Measurements from ENCODE around the gene LMX1B. TPM values are rescaled to one million over a fixed set of nuclear protein-coding genes. Genes with fewer than 3 reads are reported as not detected.
"Not testable (repeated sequence)": the region's sequence is repeated elsewhere in the genome, so short reads cannot be mapped to it uniquely, and the experiment has no call there.

Gene LMX1B
- total RNA-seq, 1 donor from 2014 or later: not detected

- intact Hi-C loops (cut with micrococcal nuclease): loop anchor here (1.0 to 5.0 kb wide), 4 partner anchors 18 to 157 kb away; partner anchors contain the start of gene ZBTB34
Observed at GRCh38 chr9:126704892-126705766, 91.4 kb downstream of the LMX1B start.

GRCh38 chr9:126705767-126706697 lies 92.3 kb downstream of the LMX1B start:
- intact Hi-C loops (cut with micrococcal nuclease): loop anchor here (1.0 to 5.0 kb wide), 5 partner anchors 13 to 156 kb away; partner anchors contain the start of gene ZBTB34

- intact Hi-C loops (cut with micrococcal nuclease): loop anchor here (1.0 to 5.0 kb wide), 2 partner anchors 13 to 156 kb away; partner anchors contain the start of gene ZBTB34
Observed at GRCh38 chr9:126706698-126707053, 92.9 kb downstream of the LMX1B start.

- intact Hi-C loops (cut with micrococcal nuclease): loop anchor here (5.0 kb wide), 1 partner anchor 155 kb away; the partner anchor contains the start of gene ZBTB34
Observed at GRCh38 chr9:126707083-126707482, 93.4 kb downstream of the LMX1B start.

GRCh38 chr9:126707712-126708111 lies 94.0 kb downstream of the LMX1B start:
- intact Hi-C loops (cut with micrococcal nuclease): loop anchor here (5.0 kb wide), 1 partner anchor 155 kb away; the partner anchor contains the start of gene ZBTB34

GRCh38 chr9:126708178-126708577 lies 94.5 kb downstream of the LMX1B start:
- intact Hi-C loops (cut with micrococcal nuclease): loop anchor here (5.0 kb wide), 1 partner anchor 154 kb away; the partner anchor contains the start of gene ZBTB34

GRCh38 chr9:126709241-126709640 lies 95.5 kb downstream of the LMX1B start:
- intact Hi-C loops (cut with micrococcal nuclease): loop anchor here (5.0 kb wide), 1 partner anchor 153 kb away; the partner anchor contains the start of gene ZBTB34

- intact Hi-C loops (cut with micrococcal nuclease): no loop called here
Observed at GRCh38 chr9:126715382-126715781, 101.7 kb downstream of the LMX1B start.

- intact Hi-C loops (cut with micrococcal nuclease): not testable (repeated sequence)
Observed at GRCh38 chr9:126717441-126717840, 103.7 kb downstream of the LMX1B start.

- intact Hi-C loops (cut with micrococcal nuclease): loop anchor here (1.0 to 10.0 kb wide), 5 partner anchors 13 to 1477 kb away; partner anchors contain the start of genes GAPVD1, HSPA5 and PBX3
Observed at GRCh38 chr9:126719618-126720031, 105.9 kb downstream of the LMX1B start.

GRCh38 chr9:126720036-126720435 lies 106.3 kb downstream of the LMX1B start:
- intact Hi-C loops (cut with micrococcal nuclease): loop anchor here (5.0 to 10.0 kb wide), 4 partner anchors 505 to 1478 kb away; partner anchors contain the start of genes GAPVD1, HSPA5 and PBX3

- intact Hi-C loops (cut with micrococcal nuclease): loop anchor here (5.0 to 10.0 kb wide), 4 partner anchors 504 to 1479 kb away; partner anchors contain the start of genes GAPVD1, HSPA5 and PBX3
Observed at GRCh38 chr9:126720661-126721563, 107.2 kb downstream of the LMX1B start.

- intact Hi-C loops (cut with micrococcal nuclease): loop anchor here (5.0 to 10.0 kb wide), 4 partner anchors 503 to 1479 kb away; partner anchors contain the start of genes GAPVD1, HSPA5 and PBX3
Observed at GRCh38 chr9:126721564-126721981, 107.8 kb downstream of the LMX1B start.

GRCh38 chr9:126722252-126722921 lies 108.7 kb downstream of the LMX1B start:
- intact Hi-C loops (cut with micrococcal nuclease): loop anchor here (2.0 to 10.0 kb wide), 6 partner anchors 26 to 1480 kb away; partner anchors contain the start of genes GAPVD1, HSPA5, PBX3 and RALGPS1

GRCh38 chr9:126722922-126723806 lies 109.4 kb downstream of the LMX1B start:
- intact Hi-C loops (cut with micrococcal nuclease): loop anchor here (1.0 to 10.0 kb wide), 9 partner anchors 18 to 1481 kb away; partner anchors contain the start of genes GAPVD1, HSPA5, PBX3 and RALGPS1

- intact Hi-C loops (cut with micrococcal nuclease): loop anchor here (1.0 to 10.0 kb wide), 9 partner anchors 18 to 1481 kb away; partner anchors contain the start of genes GAPVD1, HSPA5, PBX3 and RALGPS1
Observed at GRCh38 chr9:126723807-126724172, 110.1 kb downstream of the LMX1B start.

GRCh38 chr9:126724226-126724625 lies 110.5 kb downstream of the LMX1B start:
- intact Hi-C loops (cut with micrococcal nuclease): loop anchor here (5.0 to 10.0 kb wide), 4 partner anchors 501 to 1482 kb away; partner anchors contain the start of genes GAPVD1, HSPA5 and PBX3

GRCh38 chr9:126725485-126725884 lies 111.8 kb downstream of the LMX1B start:
- intact Hi-C loops (cut with micrococcal nuclease): loop anchor here (10.0 kb wide), 2 partner anchors 499 to 981 kb away; partner anchors contain the start of gene PBX3

Data from T-helper 1 cell treated with Interleukin-12 subunit alpha and Interleukin-12 subunit beta and Interleukin-4 antibody, amounts not matched to agents 30 ng/mL and 1 ng/mL, for 36 hours (primary cell).